GM18499 (cell line): ENCODE results near the gene RHOV.

Experiments used
- ATAC-seq: cut with Tn5 transposase; IDR thresholded peaks from one replicate; pipeline ENCODE4 v1.9.1; 2021; ENCODE audit warnings: moderate number of reproducible peaks; ENCODE audit not compliant: insufficient read depth, unreplicated experiment

The RHOV gene

GRCh38 chr15:40873694-40874561, at the start of gene RHOV:
TSS of gene RHOV (minus strand) at chr15:40874234. CDS start at chr15:40874139, 95 bp downstream.
- no peak for ATAC-seq

- no peak for ATAC-seq
Observed at GRCh38 chr15:40923551-40923950, 49.5 kb upstream of the RHOV start.

- no peak for ATAC-seq
Observed at GRCh38 chr15:40922608-40923005, 48.6 kb upstream of the RHOV start.

- ATAC-seq: no peak
Observed at GRCh38 chr15:40921949-40922607, 48.0 kb upstream of the RHOV start.

- no peak for ATAC-seq
Observed at GRCh38 chr15:40918799-40919392, 44.9 kb upstream of the RHOV start.

- ATAC-seq: no peak
Observed at GRCh38 chr15:40918146-40918798, 44.2 kb upstream of the RHOV start.

- ATAC-seq: no peak
Observed at GRCh38 chr15:40917585-40917984, 43.6 kb upstream of the RHOV start.

GRCh38 chr15:40915679-40916078, 41.6 kb upstream of the RHOV start:
- ATAC-seq: no peak

GRCh38 chr15:40915116-40915661, 41.2 kb upstream of the RHOV start:
- ATAC-seq: no peak

- ATAC-seq: no peak
Observed at GRCh38 chr15:40914486-40914885, 40.5 kb upstream of the RHOV start.

GRCh38 chr15:40914013-40914412, 40.0 kb upstream of the RHOV start:
- no peak for ATAC-seq

- no peak for ATAC-seq
Observed at GRCh38 chr15:40912478-40912877, 38.4 kb upstream of the RHOV start.

GRCh38 chr15:40911693-40912092, 37.7 kb upstream of the RHOV start:
- no peak for ATAC-seq

GRCh38 chr15:40911141-40911540, 37.1 kb upstream of the RHOV start:
- no peak for ATAC-seq

- no peak for ATAC-seq
Observed at GRCh38 chr15:40909662-40910630, 35.9 kb upstream of the RHOV start.

- ATAC-seq: no peak
Observed at GRCh38 chr15:40908095-40908494, 34.1 kb upstream of the RHOV start.

- ATAC-seq: no peak
Observed at GRCh38 chr15:40906991-40907802, 33.2 kb upstream of the RHOV start.
